AG09309 (cell line): ENCODE measurements around the gene CPSF2.
"Not testable (repeated sequence)": the region's sequence is repeated elsewhere in the genome, so short reads cannot be mapped to it uniquely, and the experiment has no call there.

Experiments used
- DNase-seq: peaks from one replicate; pipeline ENCODE4 v3.0.0-alpha.2; 2010; ENCODE audit warnings: low read depth
- H3K4me3 ChIP-seq: 2 replicates; pipeline ENCODE4 v1.5.1; 2011; ENCODE audit warnings: mild to moderate bottlenecking, low read depth, low read length, moderate library complexity; ENCODE audit not compliant: control insufficient read depth
- TF ChIP-seq, protein P1 (sequence below): IDR thresholded peaks from 2 replicates; pipeline ENCODE4 v1.5.1; 2011; ENCODE audit warnings: mild to moderate bottlenecking, low read depth, low read length, inconsistent platforms; ENCODE audit not compliant: insufficient read depth, control insufficient read depth; ENCODE audit errors: missing control alignments

CPSF2 gene

DNA sequence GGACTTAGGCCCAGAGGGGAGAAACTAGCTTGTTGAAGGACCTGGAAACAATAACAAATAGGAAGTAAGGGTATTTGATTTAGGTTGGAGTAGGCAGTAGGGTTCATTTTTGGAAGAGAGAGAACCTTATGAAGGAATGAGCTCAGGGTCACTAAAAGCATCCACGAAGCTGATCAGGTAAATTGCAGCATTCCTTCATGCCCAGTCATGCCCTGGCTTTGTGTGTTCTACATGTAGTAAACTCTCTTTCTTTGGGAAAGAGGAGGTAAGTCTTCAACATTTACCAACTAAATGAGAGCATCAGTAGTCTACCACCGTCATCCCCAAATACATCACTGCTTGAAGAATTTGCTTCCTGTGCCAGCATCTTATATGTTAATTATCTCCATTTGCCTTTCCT is 54.7 kb downstream of the CPSF2 start:
- TF ChIP-seq, protein P1, sequence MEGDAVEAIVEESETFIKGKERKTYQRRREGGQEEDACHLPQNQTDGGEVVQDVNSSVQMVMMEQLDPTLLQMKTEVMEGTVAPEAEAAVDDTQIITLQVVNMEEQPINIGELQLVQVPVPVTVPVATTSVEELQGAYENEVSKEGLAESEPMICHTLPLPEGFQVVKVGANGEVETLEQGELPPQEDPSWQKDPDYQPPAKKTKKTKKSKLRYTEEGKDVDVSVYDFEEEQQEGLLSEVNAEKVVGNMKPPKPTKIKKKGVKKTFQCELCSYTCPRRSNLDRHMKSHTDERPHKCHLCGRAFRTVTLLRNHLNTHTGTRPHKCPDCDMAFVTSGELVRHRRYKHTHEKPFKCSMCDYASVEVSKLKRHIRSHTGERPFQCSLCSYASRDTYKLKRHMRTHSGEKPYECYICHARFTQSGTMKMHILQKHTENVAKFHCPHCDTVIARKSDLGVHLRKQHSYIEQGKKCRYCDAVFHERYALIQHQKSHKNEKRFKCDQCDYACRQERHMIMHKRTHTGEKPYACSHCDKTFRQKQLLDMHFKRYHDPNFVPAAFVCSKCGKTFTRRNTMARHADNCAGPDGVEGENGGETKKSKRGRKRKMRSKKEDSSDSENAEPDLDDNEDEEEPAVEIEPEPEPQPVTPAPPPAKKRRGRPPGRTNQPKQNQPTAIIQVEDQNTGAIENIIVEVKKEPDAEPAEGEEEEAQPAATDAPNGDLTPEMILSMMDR: no peak
- no peak for DNase-seq
- H3K4me3 ChIP-seq: no peak overlapping the region

DNA sequence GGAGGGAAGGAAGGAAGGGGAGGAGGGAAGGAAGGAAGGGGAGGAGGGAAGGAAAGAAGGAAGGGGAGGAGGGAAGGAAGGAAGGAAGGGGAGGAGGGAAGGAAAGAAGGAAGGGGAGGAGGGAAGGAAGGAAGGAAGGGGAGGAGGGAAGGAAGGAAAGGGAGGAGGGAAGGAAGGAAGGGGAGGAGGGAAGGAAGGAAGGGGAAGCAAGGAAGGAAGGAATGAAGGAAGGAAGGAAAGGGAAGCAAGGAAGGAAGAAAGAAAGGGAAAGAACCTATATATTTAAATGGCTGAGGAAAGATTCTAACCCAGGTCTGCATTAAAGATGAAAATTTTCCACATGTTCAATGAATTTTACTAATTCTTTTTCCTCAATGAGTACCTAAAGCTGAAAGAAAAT is 57.4 kb downstream of the CPSF2 start:
- DNase-seq, H3K4me3 ChIP-seq: not testable (repeated sequence)

DNA sequence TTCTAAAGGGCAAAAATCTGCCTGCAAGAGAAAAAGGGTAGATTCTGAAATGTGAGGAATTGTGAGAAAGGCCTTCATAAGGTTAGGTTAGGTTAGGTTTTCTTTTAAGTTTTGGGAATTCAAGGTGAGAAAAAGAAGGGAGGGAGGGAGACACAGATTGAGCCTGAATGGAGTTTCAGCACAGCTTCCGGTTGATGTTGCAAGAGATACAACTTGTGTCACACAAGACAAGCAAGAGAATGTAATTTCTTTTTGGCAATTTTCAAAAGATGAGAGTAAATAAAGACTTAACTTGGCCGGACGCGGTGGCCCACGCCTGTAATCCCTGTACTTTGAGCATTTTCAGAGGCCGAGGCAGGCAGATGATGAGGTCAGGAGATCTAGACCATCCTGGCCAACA is 63.8 kb downstream of the CPSF2 start:
- no peak overlapping the region for H3K4me3 ChIP-seq
- TF ChIP-seq, protein P1: no peak
- DNase-seq: no peak

DNA sequence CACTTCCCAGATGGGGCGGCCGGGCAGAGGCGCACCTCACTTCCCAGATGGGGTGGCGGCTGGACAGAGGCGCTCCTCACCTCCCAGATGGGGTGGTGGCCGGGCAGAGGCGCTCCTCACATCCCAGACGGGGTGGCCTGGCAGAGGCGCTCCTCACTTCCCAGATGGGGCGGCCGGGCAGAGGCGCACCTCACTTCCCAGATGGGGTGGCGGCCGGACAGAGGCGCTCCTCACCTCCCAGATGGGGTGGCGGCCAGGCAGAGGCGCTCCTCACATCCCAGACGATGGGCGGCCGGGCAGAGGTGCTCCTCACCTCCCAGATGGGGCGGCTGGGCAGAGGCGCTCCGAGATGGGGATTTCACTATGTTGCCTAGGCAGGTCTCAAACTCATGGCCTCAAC is 65.8 kb downstream of the CPSF2 start:
- not testable (repeated sequence) for H3K4me3 ChIP-seq, DNase-seq

DNA sequence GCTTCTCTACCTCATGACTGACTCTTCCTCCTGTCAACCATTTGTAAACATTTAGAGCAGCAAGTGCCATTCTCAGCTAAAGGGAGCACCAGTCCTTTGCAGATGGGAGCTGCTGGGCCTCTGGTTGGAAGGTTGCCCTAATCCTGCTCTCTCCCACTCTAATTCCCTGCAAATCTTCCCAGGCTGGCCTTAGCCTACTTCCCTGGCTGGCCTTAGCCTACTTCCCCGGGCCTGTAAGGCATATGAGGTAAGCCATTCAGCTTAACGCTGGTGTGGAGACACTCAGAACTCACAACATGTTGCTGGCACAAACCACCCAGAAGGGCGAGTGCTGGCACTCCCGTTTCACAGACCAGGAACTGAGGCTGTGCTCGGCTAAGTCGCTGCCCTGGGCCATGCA is 69.0 kb downstream of the CPSF2 start:
- no peak for DNase-seq
- TF ChIP-seq, protein P1: no peak
- H3K4me3 ChIP-seq: no peak overlapping the region

DNA sequence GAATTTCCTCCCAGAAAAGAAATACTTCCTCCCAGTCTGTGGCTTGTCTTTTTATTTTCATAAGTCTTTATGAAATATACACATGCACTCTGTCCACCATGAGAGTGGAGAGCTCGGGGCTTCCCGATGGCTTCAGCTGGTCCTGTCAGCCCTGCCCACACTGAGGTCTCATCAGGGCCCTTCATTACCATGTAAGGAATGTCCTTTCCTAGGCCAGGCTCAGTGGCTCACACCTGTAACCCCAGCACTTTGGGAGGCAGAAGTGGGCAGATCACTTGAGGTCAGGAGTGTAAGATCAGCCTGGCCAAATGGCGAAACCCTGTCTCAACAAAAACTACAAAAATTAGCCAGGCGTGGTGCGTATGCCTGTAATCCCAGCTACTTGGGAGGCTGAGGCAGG is 77.0 kb downstream of the CPSF2 start:
- no peak overlapping the region for H3K4me3 ChIP-seq
- no peak for DNase-seq
- TF ChIP-seq, protein P1: no peak

DNA sequence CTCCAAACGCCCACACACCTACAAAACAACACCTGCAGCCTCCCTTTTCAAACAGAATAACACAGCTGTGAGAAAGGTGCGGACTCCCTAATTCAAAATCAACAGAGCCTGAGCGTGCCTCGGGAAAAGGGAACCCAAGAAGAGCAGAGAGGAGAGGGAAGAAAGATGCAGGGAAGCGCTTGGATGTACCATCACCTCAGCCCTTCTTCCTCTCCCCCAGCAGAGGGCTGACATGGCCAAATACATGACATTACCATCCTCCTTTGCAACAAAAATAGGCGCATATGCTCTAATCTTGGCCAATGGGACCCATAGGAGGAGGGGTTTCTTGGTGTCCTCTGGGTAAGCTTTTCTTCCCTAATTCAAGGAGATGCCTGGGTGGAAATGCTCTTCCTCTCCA is 78.0 kb downstream of the CPSF2 start:
- DNase-seq: no peak
- no peak overlapping the region for H3K4me3 ChIP-seq
- TF ChIP-seq, protein P1: no peak

DNA sequence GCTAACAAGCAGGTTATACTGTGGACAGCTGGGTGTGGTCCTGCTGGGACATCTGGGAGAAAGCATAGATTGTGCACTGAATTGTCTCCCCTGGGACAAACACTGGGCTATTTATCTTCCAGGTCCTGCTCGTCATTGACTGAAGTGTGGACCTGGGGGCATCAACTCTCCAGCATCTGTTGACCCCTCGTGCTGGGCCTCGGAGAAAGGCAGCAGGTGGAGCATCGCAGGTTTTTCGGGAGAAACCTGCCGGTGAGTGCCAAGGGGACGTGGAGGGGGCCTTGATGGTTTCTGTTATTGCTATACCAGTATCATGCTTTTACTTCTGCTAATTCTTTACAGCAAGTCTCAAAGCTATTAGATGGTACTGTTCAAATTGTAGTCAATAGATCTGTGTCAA is 81.3 kb downstream of the CPSF2 start:
- no peak overlapping the region for H3K4me3 ChIP-seq
- TF ChIP-seq, protein P1: no peak
- DNase-seq: no peak
